ENCODE data around the gene MAP3K6. TPM values are rescaled to one million over a fixed set of nuclear protein-coding genes. Genes with fewer than 3 reads are reported as not detected.

The MAP3K6 gene
- total RNA-seq, 1 experiment from 2014 or later, result 25.1 TPM

DNA sequence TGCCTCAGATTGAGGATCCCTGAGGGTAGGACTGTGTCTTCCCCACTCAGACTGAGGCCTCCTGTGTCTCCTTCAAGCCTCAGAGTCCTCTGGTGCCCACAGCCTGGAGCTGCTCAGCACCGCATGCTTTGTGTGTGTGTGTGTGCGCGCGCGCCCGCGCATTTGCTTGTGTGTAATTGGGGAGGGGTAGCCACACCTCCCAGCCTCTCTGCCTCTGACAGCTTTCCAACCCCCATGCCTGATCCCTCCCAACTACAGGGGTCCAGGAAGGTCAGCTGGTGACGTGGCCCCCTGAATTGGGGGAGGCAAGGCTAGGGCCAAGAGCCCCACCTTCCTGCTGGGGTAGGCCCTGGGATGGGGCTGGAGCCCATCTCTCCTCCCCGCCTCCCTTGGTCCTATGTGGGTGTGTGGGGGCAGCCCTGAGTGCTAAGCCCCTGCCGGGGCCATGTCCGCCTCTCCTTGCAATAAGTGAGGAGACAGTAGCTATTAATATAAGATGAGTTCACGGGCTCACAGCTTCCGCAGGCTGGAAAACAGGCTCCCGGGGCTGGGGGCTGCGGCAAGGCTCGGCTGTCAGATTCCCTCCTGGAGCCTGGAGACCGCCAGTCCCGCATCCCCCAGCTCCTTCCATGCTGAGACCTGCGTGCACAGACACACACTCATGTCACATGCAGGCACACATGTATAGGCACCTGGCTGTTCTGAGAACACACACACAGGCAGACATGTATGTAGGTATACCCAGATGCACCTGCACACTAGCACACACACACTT is 32.7 kb upstream of the MAP3K6 start:
- intact Hi-C loops (cut with micrococcal nuclease), result loop anchor here (5.0 kb wide), 1 partner anchor 263 kb away; no protein-coding TSS in a partner anchor
- DNase-seq, result no peak
- no peak overlapping the region for H3K9ac ChIP-seq (ENCODE audit: low read length)
- no peaks in the 10 kb centered on the region for H3K36me3 ChIP-seq (ENCODE audit: low read depth, low read length)
- peaks cover 11% of the 10 kb centered on the region for H3K4me1 ChIP-seq (ENCODE audit: insufficient read depth, low read length)
- ChIA-PET POLR2A (ENCODE audit: unreplicated experiment) (interaction anchor here (0.6 kb wide), 1 partner anchor 91 kb away, joined by 3 read pairs; no protein-coding TSS in a partner anchor), CTCF (no interaction called here)
- peaks cover under 1% of the 10 kb centered on the region; the same call in 1 of the 2 replicates for H3K79me2 ChIP-seq (ENCODE audit: low read length)
- no peaks in the 10 kb centered on the region for H3K27me3 ChIP-seq (ENCODE audit: low read length)
- H3K27ac ChIP-seq (ENCODE audit: low read length), result no peak overlapping the region
- no TSS peak for BruUV-seq (replicated peaks)
- TF ChIP-seq EZH2 (IDR thresholded peaks at IDR 0.05; ENCODE audit: low read length, unreplicated experiment) (no peak), EZH2phosphoT487 (IDR thresholded peaks at IDR 0.05; ENCODE audit: borderline replicate concordance, low read length) (no peak)
- TF ChIP-seq, protein P1, sequence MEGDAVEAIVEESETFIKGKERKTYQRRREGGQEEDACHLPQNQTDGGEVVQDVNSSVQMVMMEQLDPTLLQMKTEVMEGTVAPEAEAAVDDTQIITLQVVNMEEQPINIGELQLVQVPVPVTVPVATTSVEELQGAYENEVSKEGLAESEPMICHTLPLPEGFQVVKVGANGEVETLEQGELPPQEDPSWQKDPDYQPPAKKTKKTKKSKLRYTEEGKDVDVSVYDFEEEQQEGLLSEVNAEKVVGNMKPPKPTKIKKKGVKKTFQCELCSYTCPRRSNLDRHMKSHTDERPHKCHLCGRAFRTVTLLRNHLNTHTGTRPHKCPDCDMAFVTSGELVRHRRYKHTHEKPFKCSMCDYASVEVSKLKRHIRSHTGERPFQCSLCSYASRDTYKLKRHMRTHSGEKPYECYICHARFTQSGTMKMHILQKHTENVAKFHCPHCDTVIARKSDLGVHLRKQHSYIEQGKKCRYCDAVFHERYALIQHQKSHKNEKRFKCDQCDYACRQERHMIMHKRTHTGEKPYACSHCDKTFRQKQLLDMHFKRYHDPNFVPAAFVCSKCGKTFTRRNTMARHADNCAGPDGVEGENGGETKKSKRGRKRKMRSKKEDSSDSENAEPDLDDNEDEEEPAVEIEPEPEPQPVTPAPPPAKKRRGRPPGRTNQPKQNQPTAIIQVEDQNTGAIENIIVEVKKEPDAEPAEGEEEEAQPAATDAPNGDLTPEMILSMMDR (conservative IDR thresholded peaks at IDR 0.05; ENCODE audit: low read depth, low read length), result no peak
- no peak overlapping the region for H2AFZ ChIP-seq (ENCODE audit: low read length)
- H3K9me3 ChIP-seq (ENCODE audit: low read length), result no peaks in the 10 kb centered on the region
- no peak for ATAC-seq
- peaks cover 3% of the 10 kb centered on the region for H3F3A ChIP-seq (ENCODE audit: low read length, unreplicated experiment)
- H3K4me2 ChIP-seq (ENCODE audit: low read length), result no peak overlapping the region
- no peaks in the 10 kb centered on the region for H3K9me2 ChIP-seq (replicated peaks; ENCODE audit: low read length)
- no peak overlapping the region for H3K4me3 ChIP-seq (ENCODE audit: low read length)
- H4K20me1 ChIP-seq (ENCODE audit: low read length), result no peaks in the 10 kb centered on the region

DNA sequence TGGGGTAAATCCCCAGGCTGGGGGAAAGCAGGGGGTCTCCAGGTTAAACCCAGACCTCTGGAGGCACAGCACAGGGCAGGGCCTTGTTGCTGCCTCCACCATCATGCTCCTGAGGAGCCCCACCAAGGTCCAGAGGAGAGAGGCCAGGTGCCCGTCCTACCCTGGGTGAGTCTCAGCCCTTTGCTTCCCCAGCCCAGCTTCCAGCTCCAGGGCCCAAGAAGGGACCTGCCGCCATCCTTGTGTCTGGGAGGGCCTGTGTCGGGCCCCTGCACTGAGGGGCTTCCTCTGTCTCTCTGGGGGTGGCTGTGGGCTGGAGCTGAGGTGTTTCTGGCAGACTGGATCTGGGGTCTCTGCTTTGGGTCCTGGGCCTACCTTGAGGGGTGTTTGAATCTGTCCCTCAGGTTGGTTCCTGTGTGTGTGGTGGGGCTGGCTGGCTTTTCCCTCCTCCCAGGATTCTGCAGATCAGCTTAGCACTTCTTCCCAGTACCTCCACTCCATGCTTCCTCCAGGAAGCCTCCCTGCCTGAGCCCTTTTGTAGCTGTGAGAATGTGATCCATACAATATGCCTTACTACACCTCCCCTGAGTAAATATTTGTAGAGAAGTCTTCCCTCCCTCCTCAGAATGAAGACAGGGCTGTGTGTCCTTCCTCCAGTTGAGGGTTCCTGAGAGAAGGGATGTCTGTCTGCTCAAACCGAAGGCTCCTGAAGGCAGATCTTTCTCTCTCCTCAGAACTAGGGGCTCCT is 31.8 kb upstream of the MAP3K6 start:
- POLR2A ChIA-PET (ENCODE audit: unreplicated experiment), result interaction anchor here (0.6 kb wide), 3 partner anchors 92 to 432 kb away, joined by 3 read pairs; partner anchors contain the start of gene SLC9A1
- ATAC-seq, result peak; percentile 21
- H3K9ac ChIP-seq (ENCODE audit: low read length), result no peak overlapping the region

More for the DNA sequence above, 31.8 kb upstream of the MAP3K6 start:
- Histone ChIP-seq H2AFZ (ENCODE audit: low read length) (no peak overlapping the region), H3K4me1 (ENCODE audit: insufficient read depth, low read length) (peaks cover 15% of the 10 kb centered on the region), H4K20me1 (ENCODE audit: low read length) (no peaks in the 10 kb centered on the region), H3K27ac (ENCODE audit: low read length) (no peak overlapping the region), H3K27me3 (ENCODE audit: low read length) (no peaks in the 10 kb centered on the region), H3F3A (ENCODE audit: low read length, unreplicated experiment) (peaks cover 3% of the 10 kb centered on the region), H3K9me2 (replicated peaks; ENCODE audit: low read length) (no peaks in the 10 kb centered on the region), H3K36me3 (ENCODE audit: low read depth, low read length) (no peaks in the 10 kb centered on the region), H3K79me2 (ENCODE audit: low read length) (peaks cover 9% of the 10 kb centered on the region), H3K9me3 (ENCODE audit: low read length) (no peaks in the 10 kb centered on the region), H3K4me2 (ENCODE audit: low read length) (no peak overlapping the region), H3K4me3 (ENCODE audit: low read length) (no peak overlapping the region)
- intact Hi-C loops (cut with micrococcal nuclease), result no loop called here
- BruUV-seq (replicated peaks), result no TSS peak
- TF ChIP-seq EZH2 (IDR thresholded peaks at IDR 0.05; ENCODE audit: low read length, unreplicated experiment), result no peak
- TF ChIP-seq, protein P1 (conservative IDR thresholded peaks at IDR 0.05; ENCODE audit: low read depth, low read length), result no peak
- no peak for TF ChIP-seq EZH2phosphoT487 (IDR thresholded peaks at IDR 0.05; ENCODE audit: borderline replicate concordance, low read length)
- CTCF ChIA-PET, result no interaction called here
- DNase-seq, result peak; percentile 17

Measured in PC-3 (cell line).